Activated T-helper 1 cell treated with anti-CD3 and anti-CD28 coated beads, Interleukin-2, amount 50 U/mL, for 16 hours (primary cell): ENCODE measurements around the gene SOX3.

Experiments
- DNase-seq, 2 donors: peaks; one replicate each; pipeline ENCODE4 v3.0.0-alpha.2; 2020; ENCODE audit warnings: low read depth in 1 of 2, low spot score in 1 of 2

The SOX3 gene

DNA sequence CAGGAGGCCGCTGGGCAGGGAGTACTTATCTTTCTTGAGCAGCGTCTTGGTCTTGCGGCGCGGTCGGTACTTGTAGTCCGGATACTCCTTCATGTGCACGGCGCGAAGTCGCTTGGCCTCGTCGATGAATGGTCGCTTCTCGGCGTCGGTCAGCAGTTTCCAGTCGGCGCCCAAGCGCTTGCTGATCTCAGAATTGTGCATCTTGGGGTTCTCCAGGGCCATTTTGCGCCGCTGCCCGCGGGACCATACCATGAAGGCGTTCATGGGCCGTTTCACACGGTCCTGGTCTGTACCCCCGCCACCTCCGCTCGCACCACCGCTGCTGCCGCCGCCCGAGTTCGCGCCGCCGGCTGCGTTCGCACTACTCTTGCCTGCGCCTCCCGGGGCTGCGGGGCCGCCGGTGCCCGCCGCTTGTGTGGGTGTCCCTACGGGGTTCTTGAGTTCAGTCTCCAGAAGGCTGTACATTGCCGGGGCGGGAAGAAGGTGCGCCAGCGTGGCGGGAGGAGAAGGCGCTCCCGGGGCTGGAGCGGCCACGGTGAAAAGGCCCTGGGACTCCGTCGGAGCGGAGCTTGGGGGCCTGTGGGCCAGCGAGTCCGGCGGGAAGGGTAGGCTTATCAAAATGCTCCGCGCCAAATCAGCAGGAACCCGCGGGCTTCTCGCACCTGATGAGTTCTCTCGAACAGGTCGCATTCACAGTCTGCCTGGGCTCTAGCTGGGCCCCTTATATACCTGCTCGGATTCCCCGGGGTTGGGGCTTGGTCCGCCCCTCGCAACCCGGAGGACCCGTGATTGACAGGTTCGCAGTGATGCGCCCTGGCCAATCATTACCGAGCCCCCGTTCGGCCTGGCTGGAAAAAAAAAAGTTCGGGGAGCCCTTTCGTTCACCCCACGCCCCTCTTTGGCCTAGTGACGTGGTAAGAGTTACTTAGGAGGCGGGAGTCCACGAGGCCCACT is at the start of gene SOX3:
Gene SOX3, minus strand, starts transcription at position 699 of the 954 bp plus-strand sequence. Its CDS starts 9 bp downstream, at position 690.
- no peak for DNase-seq

DNA sequence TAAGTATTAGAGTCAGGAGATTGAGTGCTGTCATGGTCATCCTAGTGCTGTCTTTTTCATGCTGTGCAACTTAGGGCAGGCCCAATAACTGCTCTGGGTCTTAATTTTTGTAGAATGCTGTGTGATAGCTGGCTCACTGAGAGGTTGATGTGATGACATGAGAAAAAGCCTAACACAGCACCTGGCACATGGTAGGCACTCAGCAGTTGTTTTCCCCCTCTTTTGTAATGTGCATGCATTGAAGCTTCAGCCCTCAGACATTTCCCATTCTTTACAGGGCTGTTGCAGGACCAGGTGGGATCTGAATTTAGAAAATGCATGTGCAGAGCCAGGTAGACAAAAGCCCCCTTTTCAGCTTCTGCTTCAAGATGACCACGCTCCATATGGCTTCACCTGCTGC is 44.1 kb upstream of the SOX3 start:
- no peak for DNase-seq

DNA sequence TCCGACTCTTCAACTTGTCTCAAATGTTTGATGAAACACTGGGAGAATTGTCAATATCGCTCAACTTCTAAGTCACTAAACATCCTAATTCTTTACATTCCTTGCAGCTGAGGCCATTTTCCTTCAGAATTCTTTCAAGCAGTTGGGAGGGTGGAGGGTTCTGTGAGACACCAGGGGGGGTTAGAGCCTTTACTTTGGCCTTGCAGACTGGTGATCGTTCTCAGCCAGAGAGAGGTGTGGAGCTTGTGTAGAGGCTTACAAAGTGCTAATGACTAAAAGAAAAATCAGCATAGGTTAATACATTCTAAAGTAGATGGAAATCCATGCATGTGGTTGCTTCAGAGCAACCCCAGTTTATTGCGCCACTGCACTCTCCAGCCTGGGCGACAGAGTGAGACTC is 21.3 kb upstream of the SOX3 start:
- no peak for DNase-seq

DNA sequence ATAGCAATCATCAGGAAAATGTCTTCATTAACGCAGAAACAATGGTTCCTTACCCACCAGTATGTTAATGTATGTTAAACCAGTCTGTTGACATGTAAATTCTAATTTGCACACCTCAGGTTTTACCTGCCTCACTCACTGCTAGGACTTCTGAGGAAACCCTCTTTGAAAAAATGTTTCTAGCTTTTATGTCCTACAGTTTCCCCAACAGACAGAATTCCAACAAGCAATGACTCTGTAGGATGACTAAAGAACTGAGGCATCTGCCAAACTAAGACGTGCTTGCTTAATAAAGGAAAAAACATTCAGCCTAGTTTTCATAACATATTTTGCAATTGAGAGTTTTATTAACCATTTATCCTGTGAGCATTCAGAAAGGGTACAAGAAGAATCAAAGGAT is 20.6 kb upstream of the SOX3 start:
- DNase-seq = no peak

DNA sequence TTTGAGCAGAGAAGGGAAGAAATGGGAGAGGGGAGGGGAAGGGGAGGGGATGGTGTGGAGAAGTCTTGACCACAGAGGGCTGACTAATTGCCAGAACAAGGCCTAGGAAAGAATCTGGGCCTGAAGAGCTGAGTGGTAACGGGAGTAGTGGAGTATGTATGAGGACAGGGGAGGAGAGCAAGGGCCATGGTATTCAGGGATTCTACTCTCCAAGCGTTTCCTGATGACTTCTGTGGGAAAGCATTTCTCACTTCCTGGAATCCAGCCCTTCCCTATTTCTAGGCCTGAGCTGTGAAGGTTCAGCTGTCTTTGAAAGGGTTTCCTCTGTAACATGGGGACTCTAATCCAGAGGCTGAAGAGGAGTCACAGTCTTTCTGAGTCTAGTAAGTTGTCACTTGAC is 19.7 kb upstream of the SOX3 start:
- no peak for DNase-seq

GRCh38 chrX:140521393-140521792 is 16.5 kb upstream of the SOX3 start:
- no peak for DNase-seq

- DNase-seq = no peak
These were observed 9.7 kb upstream of the SOX3 start for GRCh38 chrX:140514554-140514953.

DNA sequence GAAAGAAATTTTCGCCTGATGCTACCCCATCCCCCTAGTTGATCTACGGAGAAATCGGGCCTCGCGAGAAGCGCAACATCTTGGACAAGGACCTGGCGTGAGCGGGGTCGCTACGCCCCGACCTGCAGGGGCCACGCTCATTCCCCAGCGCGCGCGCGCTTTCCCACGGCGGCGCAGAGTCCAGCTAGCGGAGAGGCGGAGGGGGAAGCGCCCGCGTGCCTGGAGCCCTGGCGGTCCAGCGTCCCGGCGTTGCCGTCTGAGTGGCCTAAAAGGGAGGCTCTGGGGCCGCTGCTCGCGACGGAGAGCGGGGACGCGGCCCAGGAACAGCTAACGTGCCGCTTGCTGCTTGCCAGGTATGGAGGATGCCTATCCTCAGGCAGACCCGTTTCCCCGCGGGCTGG is 6.0 kb upstream of the SOX3 start:
- no peak for DNase-seq

DNA sequence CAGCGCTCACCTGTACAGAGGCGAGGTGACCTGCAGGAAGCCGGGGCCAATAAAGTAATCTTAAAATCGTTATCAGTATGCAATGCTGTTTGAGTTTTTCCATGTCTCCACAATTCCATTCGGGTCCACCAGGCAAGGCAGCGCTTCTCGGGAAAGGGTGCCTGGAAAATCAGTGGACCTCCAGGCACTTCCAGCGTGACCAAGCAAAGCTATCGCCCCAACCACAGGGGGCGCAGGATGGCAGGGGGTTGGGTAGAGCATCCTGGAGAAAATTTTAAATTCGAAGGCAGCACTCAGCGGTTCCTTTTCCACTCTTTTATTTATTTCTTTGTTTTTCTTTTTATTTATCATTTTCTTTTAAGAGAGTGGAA is 5.4 kb upstream of the SOX3 start:
- no peak for DNase-seq

- no peak for DNase-seq
These were observed 4.8 kb upstream of the SOX3 start for GRCh38 chrX:140509468-140510305.

- no peak for DNase-seq
These were observed 4.1 kb upstream of the SOX3 start for GRCh38 chrX:140508958-140509357.

- no peak for DNase-seq
These were observed 3.1 kb upstream of the SOX3 start for GRCh38 chrX:140507982-140508305.

- DNase-seq = no peak
These were observed 2.5 kb upstream of the SOX3 start for GRCh38 chrX:140507223-140507981.

DNA sequence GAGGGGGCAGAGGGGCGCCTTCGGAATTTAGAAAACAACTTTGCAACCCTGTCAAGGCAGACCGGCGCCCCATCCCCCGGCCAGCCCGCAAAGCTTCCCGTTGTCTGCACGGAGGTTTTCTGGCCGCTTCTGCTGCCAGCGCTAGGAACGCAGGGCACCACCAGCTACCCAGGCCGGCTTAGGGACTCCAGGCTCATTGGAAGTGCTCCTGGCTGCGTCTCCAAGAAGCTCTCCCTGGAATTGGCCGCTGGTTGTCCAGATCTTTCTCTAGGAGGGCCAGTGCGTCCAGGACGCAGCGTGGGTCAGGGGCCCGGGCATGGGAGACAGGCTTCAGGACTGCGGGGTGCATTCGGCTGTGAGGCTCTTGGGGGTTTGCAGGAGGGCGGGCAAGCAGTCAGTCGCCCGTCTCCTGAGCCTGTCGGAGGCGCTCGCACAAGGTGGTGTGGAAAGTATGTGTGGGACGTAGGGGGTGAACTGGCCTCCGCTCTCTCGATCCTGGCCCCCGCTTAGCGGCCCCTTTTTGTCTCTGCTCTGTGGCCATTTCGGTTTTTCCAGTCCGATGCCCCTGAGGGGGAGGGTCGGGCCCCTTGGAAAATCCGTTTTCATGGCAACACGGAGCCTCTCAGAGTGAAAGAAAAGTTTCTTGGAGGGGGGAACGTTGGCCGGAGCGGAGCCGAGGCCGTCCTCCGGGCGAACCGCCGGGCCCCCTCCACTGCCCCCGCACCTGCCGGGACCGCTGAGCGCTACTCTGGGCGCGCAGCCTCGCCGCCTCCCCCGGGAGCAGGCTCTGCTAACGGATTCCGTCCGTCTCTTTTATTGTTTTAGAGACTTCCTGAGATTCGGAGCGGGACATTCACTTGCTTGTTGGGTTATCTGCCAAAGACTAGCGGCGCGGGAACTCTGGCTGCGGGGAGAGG is 810 bp upstream of the SOX3 start:
- DNase-seq = no peak

DNA sequence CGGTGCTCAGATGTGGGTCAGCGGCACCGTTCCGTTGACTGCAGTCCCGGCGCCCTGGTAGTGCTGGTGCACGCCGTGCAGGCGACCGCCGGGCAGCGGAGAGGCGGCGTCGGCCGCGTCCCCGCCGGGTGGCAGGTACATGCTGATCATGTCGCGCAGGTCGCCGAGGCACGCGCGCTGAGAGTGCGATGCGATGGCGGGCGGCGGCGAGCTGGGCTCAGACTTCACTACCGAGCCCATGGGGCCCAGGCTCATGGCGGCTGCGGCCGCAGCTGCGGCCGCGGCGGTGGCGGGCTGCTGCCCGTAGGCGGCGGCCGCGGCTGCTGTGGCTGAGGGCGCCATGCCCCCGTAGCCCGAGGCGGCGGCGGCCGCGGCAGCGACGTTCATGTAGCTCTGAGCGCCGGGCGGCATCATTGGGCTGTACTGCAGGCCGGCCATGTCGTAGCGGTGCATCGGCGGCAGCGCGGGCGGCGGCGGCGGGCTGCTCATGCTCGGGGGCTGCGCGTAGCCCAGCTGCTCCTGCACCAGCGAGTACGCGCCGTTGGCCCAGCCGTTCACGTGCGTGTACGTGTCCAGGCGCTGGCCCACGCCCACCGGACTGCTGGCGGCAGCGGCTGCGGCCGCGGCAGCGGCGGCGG is 1.0 kb downstream of the SOX3 start:
- no peak for DNase-seq

- DNase-seq = no peak
These were observed 1.6 kb downstream of the SOX3 start for GRCh38 chrX:140503238-140503601.

- no peak for DNase-seq
These were observed 2.2 kb downstream of the SOX3 start for GRCh38 chrX:140502491-140503237.

DNA sequence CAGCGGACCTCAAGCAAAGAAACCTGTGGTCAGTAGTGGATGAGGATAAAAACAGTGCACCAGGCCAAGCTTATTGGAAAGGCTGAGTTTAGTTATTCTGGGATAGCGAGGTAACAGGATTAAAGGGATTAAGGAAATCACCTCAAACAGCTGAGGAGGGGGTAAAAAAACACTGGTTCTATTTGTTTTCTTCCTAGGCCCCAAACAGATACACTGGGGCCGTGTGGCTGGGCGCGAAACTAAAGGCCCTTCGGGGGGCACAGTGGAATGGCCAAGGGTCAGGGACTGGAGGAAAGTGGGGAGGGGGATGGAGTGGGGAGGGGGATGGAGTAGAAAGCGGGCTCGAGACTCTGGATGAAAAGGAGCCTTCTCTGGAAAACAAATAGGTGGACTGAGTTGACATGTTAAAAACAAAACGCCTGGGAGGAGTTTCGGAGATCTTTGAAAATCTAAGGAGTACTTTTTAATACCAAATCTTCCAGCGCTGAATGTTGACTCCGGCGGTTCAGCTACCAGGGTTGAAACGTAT is 2.9 kb downstream of the SOX3 start:
- no peak for DNase-seq

GRCh38 chrX:140501321-140501720 is 3.5 kb downstream of the SOX3 start:
- DNase-seq = no peak
